ENCODE data around the gene RPS6KA3.

Gene RPS6KA3

DNA sequence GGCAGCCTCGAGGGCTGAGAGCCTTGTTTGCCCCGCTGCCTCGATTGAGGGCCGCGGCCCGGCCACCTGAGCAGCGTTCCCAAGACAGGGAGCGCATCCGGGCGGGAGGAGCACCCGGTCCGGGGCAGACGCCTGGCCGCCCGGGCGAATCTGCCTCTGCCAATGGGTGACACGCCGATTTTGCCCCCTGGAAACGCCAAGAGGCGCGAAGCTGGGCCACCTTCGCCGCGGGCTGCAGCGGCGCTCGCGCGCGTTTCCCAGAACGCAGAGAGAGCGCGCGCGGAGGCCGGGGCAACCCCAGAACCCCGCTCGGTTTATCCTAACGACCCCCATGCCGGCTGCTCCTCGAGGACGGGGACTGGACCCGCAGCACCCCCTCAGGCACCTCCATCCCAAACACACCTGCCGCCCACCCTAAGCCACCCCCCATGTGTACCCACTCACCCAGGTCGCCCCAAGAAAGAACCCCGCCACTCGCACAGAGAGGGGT is 150.6 kb downstream of the RPS6KA3 start:
- TF ChIP-seq CTCF (IDR thresholded peaks at IDR 0.05; ENCODE audit: borderline replicate concordance, extremely low read depth, low read length, poor library complexity, severe bottlenecking) (no peak), EZH2 (IDR thresholded peaks at IDR 0.05; ENCODE audit: borderline replicate concordance, low read depth, low read length, severe bottlenecking) (no peak)
- Histone ChIP-seq H4K20me1 (ENCODE audit: insufficient read depth, low read length) (no peaks in the 10 kb centered on the region), H3K79me2 (ENCODE audit: insufficient read depth, low read length) (no peaks in the 10 kb centered on the region), H3K27ac (ENCODE audit: low read length) (no peak overlapping the region), H2AFZ (ENCODE audit: low read depth, low read length) (no peak overlapping the region), H3K4me2 (ENCODE audit: insufficient read depth, low read length) (no peak overlapping the region), H3K9me3 (ENCODE audit: insufficient read depth, low read length, severe bottlenecking) (no peaks in the 10 kb centered on the region), H3K4me3 (ENCODE audit: low read depth in 1 of 2, low read length in 2 of 2) (no peak overlapping the region), H3K27me3 (ENCODE audit: insufficient read depth, low read length, poor library complexity) (no peaks in the 10 kb centered on the region), H3K9ac (ENCODE audit: low read depth, low read length) (no peak overlapping the region), H3K4me1 (ENCODE audit: insufficient read depth, low read length) (no peaks in the 10 kb centered on the region), H3K36me3 (ENCODE audit: insufficient read depth, low read length) (no peaks in the 10 kb centered on the region)
- DNase-seq (no peak), ATAC-seq (ENCODE audit: insufficient read depth, low read depth) (no peak)

DNA sequence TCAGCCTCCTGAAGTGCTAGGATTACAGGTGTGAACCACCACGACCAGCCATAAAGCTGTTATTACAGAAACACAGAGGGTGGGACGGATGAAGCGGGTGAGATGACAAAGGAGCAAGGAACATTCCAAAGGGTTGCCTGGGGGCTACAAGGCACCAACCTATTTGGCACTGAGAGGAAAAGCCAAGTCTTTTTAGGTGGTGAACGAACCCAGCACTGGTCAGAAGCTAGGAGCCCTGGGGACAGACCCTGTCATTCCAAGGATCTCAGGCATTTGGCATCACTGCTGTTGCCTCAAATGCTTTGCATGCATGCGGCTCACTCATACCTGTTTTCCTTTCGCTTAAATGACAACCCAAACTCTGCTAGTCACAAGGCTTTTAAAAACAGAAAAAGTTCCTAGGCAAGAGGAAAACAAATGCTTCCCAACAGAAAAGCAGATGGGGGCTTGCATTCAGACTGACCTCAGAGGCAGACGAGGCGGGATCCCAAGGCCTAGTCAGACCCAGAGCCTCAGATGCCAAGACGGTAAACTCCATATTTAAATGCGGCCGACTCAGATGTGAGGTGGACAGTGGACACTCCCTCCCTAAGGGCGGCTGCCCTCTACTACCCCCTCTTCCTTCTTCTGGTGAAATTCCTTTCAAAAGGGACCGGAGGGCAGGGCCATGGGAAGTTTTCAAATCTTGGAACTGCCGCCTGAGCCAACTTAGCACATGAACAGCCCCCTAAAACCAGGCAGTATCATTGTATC is 154.5 kb downstream of the RPS6KA3 start:
- TF ChIP-seq EZH2 (IDR thresholded peaks at IDR 0.05; ENCODE audit: borderline replicate concordance, low read depth, low read length, severe bottlenecking) (no peak), CTCF (IDR thresholded peaks at IDR 0.05; ENCODE audit: borderline replicate concordance, extremely low read depth, low read length, poor library complexity, severe bottlenecking) (no peak)
- Histone ChIP-seq H3K27ac (ENCODE audit: low read length) (no peak overlapping the region), H2AFZ (ENCODE audit: low read depth, low read length) (no peak overlapping the region), H3K27me3 (ENCODE audit: insufficient read depth, low read length, poor library complexity) (no peaks in the 10 kb centered on the region), H3K4me1 (ENCODE audit: insufficient read depth, low read length) (no peaks in the 10 kb centered on the region), H3K36me3 (ENCODE audit: insufficient read depth, low read length) (no peaks in the 10 kb centered on the region), H3K4me3 (ENCODE audit: low read depth in 1 of 2, low read length in 2 of 2) (no peak overlapping the region), H4K20me1 (ENCODE audit: insufficient read depth, low read length) (no peaks in the 10 kb centered on the region), H3K9ac (ENCODE audit: low read depth, low read length) (no peak overlapping the region), H3K79me2 (ENCODE audit: insufficient read depth, low read length) (no peaks in the 10 kb centered on the region), H3K4me2 (ENCODE audit: insufficient read depth, low read length) (no peak overlapping the region), H3K9me3 (ENCODE audit: insufficient read depth, low read length, severe bottlenecking) (no peaks in the 10 kb centered on the region)
- ATAC-seq (ENCODE audit: insufficient read depth, low read depth) (no peak), DNase-seq (no peak)

GRCh38 chrX:20111271-20111670 is 155.4 kb downstream of the RPS6KA3 start:
- ATAC-seq (ENCODE audit: insufficient read depth, low read depth) (no peak), DNase-seq (no peak)
- Histone ChIP-seq H4K20me1 (ENCODE audit: insufficient read depth, low read length) (no peaks in the 10 kb centered on the region), H3K36me3 (ENCODE audit: insufficient read depth, low read length) (no peaks in the 10 kb centered on the region), H3K4me3 (ENCODE audit: low read depth in 1 of 2, low read length in 2 of 2) (no peak overlapping the region), H3K9ac (ENCODE audit: low read depth, low read length) (no peak overlapping the region), H3K9me3 (ENCODE audit: insufficient read depth, low read length, severe bottlenecking) (no peaks in the 10 kb centered on the region), H3K4me2 (ENCODE audit: insufficient read depth, low read length) (no peak overlapping the region), H3K79me2 (ENCODE audit: insufficient read depth, low read length) (no peaks in the 10 kb centered on the region), H3K27me3 (ENCODE audit: insufficient read depth, low read length, poor library complexity) (no peaks in the 10 kb centered on the region), H3K4me1 (ENCODE audit: insufficient read depth, low read length) (no peaks in the 10 kb centered on the region), H2AFZ (ENCODE audit: low read depth, low read length) (no peak overlapping the region), H3K27ac (ENCODE audit: low read length) (no peak overlapping the region)
- TF ChIP-seq EZH2 (IDR thresholded peaks at IDR 0.05; ENCODE audit: borderline replicate concordance, low read depth, low read length, severe bottlenecking): no peak
- TF ChIP-seq CTCF (IDR thresholded peaks at IDR 0.05; ENCODE audit: borderline replicate concordance, extremely low read depth, low read length, poor library complexity, severe bottlenecking): no peak
